HepG2 (cell line): ENCODE measurements around the gene SLC2A6. TPM values are rescaled to one million over a fixed set of nuclear protein-coding genes. Genes with fewer than 3 reads are reported as not detected.

ENCODE experiments used
- ARID2 ChIP-seq: sonication (generic); formaldehyde crosslinking; IDR thresholded peaks from 2 replicates; pipeline ENCODE4 v1.8.1; 2022; ENCODE audit warnings: mild to moderate bottlenecking, missing genetic modification reagents, borderline replicate concordance
- CENPX ChIP-seq: sonication (generic); formaldehyde crosslinking; IDR thresholded peaks from 2 replicates; pipeline ENCODE4 v1.9.0; 2021; ENCODE audit warnings: mild to moderate bottlenecking, missing genetic modification reagents, moderate library complexity
- EED ChIP-seq: sonication (generic); formaldehyde crosslinking; IDR thresholded peaks from 2 replicates; pipeline ENCODE4 v1.5.0; 2020; ENCODE audit warnings: mild to moderate bottlenecking, missing genetic modification reagents
- HDAC6 ChIP-seq: fragments of 200-600 bp; sonication (generic); IDR thresholded peaks from 2 replicates; pipeline ENCODE4 v1.7.0; 2017; ENCODE audit warnings: mild to moderate bottlenecking, antibody characterized with exemption, low read length, low read depth
- IKZF5 ChIP-seq: IDR thresholded peaks from 2 replicates; pipeline ENCODE4 v1.6.1; 2018; ENCODE audit warnings: missing genetic modification reagents, mild to moderate bottlenecking, missing compliant biosample characterization
- KLF13 ChIP-seq: sonication (generic); formaldehyde crosslinking; IDR thresholded peaks from 2 replicates; pipeline ENCODE4 v1.4.0; 2020; ENCODE audit warnings: mild to moderate bottlenecking, missing genetic modification reagents
- NR2F6 ChIP-seq, 2 experiments: IDR thresholded peaks; 2 replicates each; pipeline ENCODE4 v1.6.1; 2016; ENCODE audit warnings: antibody characterized with exemption in 1 of 2, mild to moderate bottlenecking in 1 of 2
- RFX5 ChIP-seq: IDR thresholded peaks from 2 replicates; pipeline ENCODE4 v1.6.1; 2011; ENCODE audit warnings: low read depth, low read length, improper control_type of control experiment
- SKI ChIP-seq: fragments of 450-650 bp; IDR thresholded peaks from one replicate; pipeline ENCODE4 v1.6.1; 2018; ENCODE audit warnings: mild to moderate bottlenecking; ENCODE audit not compliant: partially characterized antibody
- SMAD9 ChIP-seq: sonication (generic); formaldehyde crosslinking; IDR thresholded peaks from 2 replicates; pipeline ENCODE4 v1.5.1; 2020; ENCODE audit warnings: mild to moderate bottlenecking, missing genetic modification reagents
- SMYD3 ChIP-seq: sonication (generic); formaldehyde crosslinking; IDR thresholded peaks from 2 replicates; pipeline ENCODE4 v1.8.1; 2023; ENCODE audit warnings: mild to moderate bottlenecking, missing genetic modification reagents
- ZBTB21 ChIP-seq: sonication (generic); formaldehyde crosslinking; IDR thresholded peaks from 2 replicates; pipeline ENCODE4 v1.4.0; 2020; ENCODE audit warnings: missing genetic modification reagents
- ZBTB37 ChIP-seq: sonication (generic); formaldehyde crosslinking; IDR thresholded peaks from 2 replicates; pipeline ENCODE4 v1.4.0; 2020; ENCODE audit warnings: mild to moderate bottlenecking, missing genetic modification reagents
- ZBTB8A ChIP-seq: sonication (generic); formaldehyde crosslinking; IDR thresholded peaks from 2 replicates; pipeline ENCODE4 v1.4.0; 2020; ENCODE audit warnings: mild to moderate bottlenecking, low read depth, missing genetic modification reagents, borderline replicate concordance
- ZC3H13 ChIP-seq: sonication (generic); formaldehyde crosslinking; IDR thresholded peaks from 2 replicates; pipeline ENCODE4 v1.8.1; 2023; ENCODE audit warnings: mild to moderate bottlenecking, missing genetic modification reagents, moderate library complexity
- ZFP36L2 ChIP-seq: sonication (generic); formaldehyde crosslinking; IDR thresholded peaks from 2 replicates; pipeline ENCODE4 v1.4.0; 2020; ENCODE audit warnings: missing genetic modification reagents
- ZFP41 ChIP-seq: sonication (generic); formaldehyde crosslinking; IDR thresholded peaks from 2 replicates; pipeline ENCODE4 v1.4.0; 2020; ENCODE audit warnings: mild to moderate bottlenecking, missing genetic modification reagents, borderline replicate concordance
- ZNF30 ChIP-seq: sonication (generic); formaldehyde crosslinking; IDR thresholded peaks from 2 replicates; pipeline ENCODE4 v1.5.0; 2020; ENCODE audit warnings: mild to moderate bottlenecking, missing genetic modification reagents
- ZNF326 ChIP-seq: sonication (generic); formaldehyde crosslinking; IDR thresholded peaks from 2 replicates; pipeline ENCODE4 v1.4.0; 2020; ENCODE audit warnings: missing genetic modification reagents, borderline replicate concordance
- ZNF503 ChIP-seq: sonication (generic); formaldehyde crosslinking; IDR thresholded peaks from 2 replicates; pipeline ENCODE4 v1.4.0; 2020; ENCODE audit warnings: missing genetic modification reagents
- ZNF530 ChIP-seq: sonication (generic); formaldehyde crosslinking; IDR thresholded peaks from 2 replicates; pipeline ENCODE4 v1.5.0; 2020; ENCODE audit warnings: low read depth, mild to moderate bottlenecking, missing genetic modification reagents
- ZNF552 ChIP-seq: sonication (generic); formaldehyde crosslinking; IDR thresholded peaks from 2 replicates; pipeline ENCODE4 v1.9.0; 2022; ENCODE audit warnings: missing genetic modification reagents, mild to moderate bottlenecking, borderline replicate concordance
- ZSCAN20 ChIP-seq: sonication (generic); formaldehyde crosslinking; IDR thresholded peaks from 2 replicates; pipeline ENCODE4 v1.4.0; 2020; ENCODE audit warnings: missing genetic modification reagents, mild to moderate bottlenecking, borderline replicate concordance
- ZSCAN9 ChIP-seq: IDR thresholded peaks from 2 replicates; pipeline ENCODE4 v1.6.1; 2016; ENCODE audit warnings: borderline replicate concordance
- polyA plus RNA-seq, 8 experiments: library from polyadenylated mRNA; depleted of rRNA in 3 of 8; stranded (reverse) in 7 of 8; unstranded in 1 of 8; fragments of >200 nt; fragmentation: Illumina TruSeq in 4 of 8; extraction: Trizol in 4 of 8; gene quantifications; 2 replicates each; pipeline versions ENCODE4 v1.2.1 to v1.2.3, GENCODE V29; 2011 to 2016; ENCODE audit warnings: low read depth in 4 of 8, missing spikeins in 1 of 8, mixed read lengths in 1 of 8; ENCODE audit not compliant: insufficient read depth in 1 of 8
- total RNA-seq, 5 experiments: library from RNA; depleted of rRNA; stranded (reverse); fragments of >200 nt; fragmentation: Illumina TruSeq; extraction: Trizol; gene quantifications; 2 replicates each; pipeline ENCODE4 v1.2.3, GENCODE V29; 2016; ENCODE audit warnings: low read depth in 1 of 5

SLC2A6 gene
- total and polyA plus RNA-seq, 2 of the 13 experiments (the other 11 are each of a cell fraction or from before 2014, with no cell fraction given), result 4.1 to 15.0 TPM

GRCh38 chr9:133478851-133479711 is at the start of gene SLC2A6 (continued):
- no peak for TF ChIP-seq ZSCAN20
- TF ChIP-seq ZNF530 (CRISPR knock-in tag), result no peak
- TF ChIP-seq EED (CRISPR knock-in tag), result peak; percentile 93
- no peak for TF ChIP-seq ZBTB8A (CRISPR knock-in tag)
- no peak for TF ChIP-seq ZNF552 (CRISPR knock-in tag)
- 0 out of 2 replicates have a peak, but pooled peaks have one; percentile 35 for TF ChIP-seq ZC3H13 (CRISPR knock-in tag)
- no peak for TF ChIP-seq NR2F6 (IDR thresholded peaks at IDR 0.05)
- 0 out of 2 replicates have a peak, but pooled peaks have one; percentile 25 for TF ChIP-seq NR2F6 (CRISPR knock-in tag; IDR thresholded peaks at IDR 0.05)
- no peak for TF ChIP-seq ZNF326 (CRISPR knock-in tag)
- TF ChIP-seq ZBTB37, result no peak
- TF ChIP-seq ZNF503 (CRISPR knock-in tag), result no peak
- no peak for TF ChIP-seq KLF13 (CRISPR knock-in tag)
- no peak for TF ChIP-seq ZBTB21 (CRISPR knock-in tag)
- TF ChIP-seq ZFP41 (CRISPR knock-in tag), result peak; percentile 62; the same call in 1 of the 2 replicates
- TF ChIP-seq HDAC6, result no peak
- TF ChIP-seq ZSCAN9 (CRISPR knock-in tag), result no peak
- no peak for TF ChIP-seq CENPX (CRISPR knock-in tag)
- TF ChIP-seq SKI, result no peak
- peak; percentile 32; the same call in 1 of the 2 replicates for TF ChIP-seq RFX5
- no peak for TF ChIP-seq ZFP36L2 (CRISPR knock-in tag)
- TF ChIP-seq SMAD9, result no peak
- TF ChIP-seq ZNF30 (CRISPR knock-in tag), result no peak
- no peak; the same call in 1 of the 2 replicates for TF ChIP-seq IKZF5 (CRISPR knock-in tag)
- TF ChIP-seq SMYD3 (CRISPR knock-in tag), result no peak
- 0 out of 2 replicates have a peak, but pooled peaks have one; percentile 43 for TF ChIP-seq ARID2 (CRISPR knock-in tag)
